Measurements from ENCODE around the gene PHLDB3. TPM values are rescaled to one million over a fixed set of nuclear protein-coding genes. Genes with fewer than 3 reads are reported as not detected.

PHLDB3 gene
- total RNA-seq, 1 donor = 8.0 TPM

- no peak overlapping the region for H3K4me3 ChIP-seq (ENCODE audit: low read depth, low read length)
- peak; percentile 87 for DNase-seq (ENCODE audit: low read depth)
- no peak for TF ChIP-seq CTCF (IDR thresholded peaks at IDR 0.05; ENCODE audit: insufficient read depth, low read length)
Measured at GRCh38 chr19:43476606-43477005, 27.9 kb downstream of the PHLDB3 start.

DNA sequence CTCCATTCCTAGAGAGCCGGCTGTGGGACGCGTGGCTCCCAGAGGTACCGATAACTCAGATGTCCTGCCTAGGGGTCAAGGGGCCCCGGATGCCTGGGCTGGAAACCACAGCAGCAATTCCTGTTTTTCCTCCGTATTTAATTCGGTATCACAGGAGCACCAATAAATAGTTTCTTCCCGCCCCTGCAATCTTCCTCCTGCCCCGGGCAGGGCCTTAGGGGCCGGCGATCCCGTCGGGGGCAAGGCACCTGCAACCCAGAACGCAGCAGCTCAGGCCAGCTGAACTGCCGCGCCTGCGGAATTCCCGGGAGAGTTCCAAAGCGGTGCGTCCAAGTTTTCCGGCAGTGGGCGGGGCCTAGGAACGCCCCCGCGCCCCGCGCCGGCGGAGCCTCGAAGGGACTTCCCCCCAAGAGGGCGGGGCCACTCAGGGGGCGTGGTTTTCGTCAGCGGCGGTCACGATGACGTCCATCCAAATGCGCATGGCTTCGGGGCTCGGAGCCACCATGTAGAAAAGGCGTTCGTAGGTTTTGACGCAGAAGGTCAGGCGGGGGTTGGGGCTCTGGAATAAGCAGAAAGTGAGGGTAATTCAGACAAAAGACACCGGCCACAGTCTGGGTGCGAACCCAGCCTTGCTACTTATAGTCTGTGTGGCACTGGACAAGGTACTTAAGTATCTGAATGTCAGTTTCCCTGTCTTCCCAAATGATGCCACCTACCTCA lies 29.4 kb downstream of the PHLDB3 start:
- peak; percentile 90 for DNase-seq (ENCODE audit: low read depth)
- TF ChIP-seq CTCF (IDR thresholded peaks at IDR 0.05; ENCODE audit: insufficient read depth, low read length) = no peak
- no peak overlapping the region for H3K4me3 ChIP-seq (ENCODE audit: low read depth, low read length)

- no peak for DNase-seq (ENCODE audit: low read depth)
- no peak for TF ChIP-seq CTCF (IDR thresholded peaks at IDR 0.05; ENCODE audit: insufficient read depth, low read length)
- no peak overlapping the region for H3K4me3 ChIP-seq (ENCODE audit: low read depth, low read length)
Measured at GRCh38 chr19:43474487-43474886, 30.1 kb downstream of the PHLDB3 start.

DNA sequence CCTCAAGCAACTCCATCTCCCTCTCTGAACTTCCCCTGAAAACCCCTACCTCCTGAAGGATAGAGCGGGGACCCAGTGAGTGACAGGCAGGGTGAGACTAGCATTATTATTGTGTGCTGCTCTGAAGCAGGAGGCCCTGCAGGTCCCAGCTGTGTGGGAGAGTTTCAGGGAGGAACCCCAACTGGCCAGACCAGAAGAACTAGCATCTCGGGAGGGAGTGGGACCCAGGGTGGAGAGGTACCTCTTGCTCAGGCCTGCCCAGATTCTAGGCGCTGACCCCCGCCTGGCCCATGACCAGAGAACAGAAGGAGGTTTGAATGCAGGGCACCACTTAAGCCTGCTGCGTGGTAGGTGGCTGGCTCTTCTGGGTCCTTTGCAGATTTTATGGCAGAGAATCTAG lies 33.5 kb downstream of the PHLDB3 start:
- H3K4me3 ChIP-seq (ENCODE audit: low read depth, low read length) = no peak overlapping the region
- DNase-seq (ENCODE audit: low read depth) = no peak
- no peak for TF ChIP-seq CTCF (IDR thresholded peaks at IDR 0.05; ENCODE audit: insufficient read depth, low read length)

DNA sequence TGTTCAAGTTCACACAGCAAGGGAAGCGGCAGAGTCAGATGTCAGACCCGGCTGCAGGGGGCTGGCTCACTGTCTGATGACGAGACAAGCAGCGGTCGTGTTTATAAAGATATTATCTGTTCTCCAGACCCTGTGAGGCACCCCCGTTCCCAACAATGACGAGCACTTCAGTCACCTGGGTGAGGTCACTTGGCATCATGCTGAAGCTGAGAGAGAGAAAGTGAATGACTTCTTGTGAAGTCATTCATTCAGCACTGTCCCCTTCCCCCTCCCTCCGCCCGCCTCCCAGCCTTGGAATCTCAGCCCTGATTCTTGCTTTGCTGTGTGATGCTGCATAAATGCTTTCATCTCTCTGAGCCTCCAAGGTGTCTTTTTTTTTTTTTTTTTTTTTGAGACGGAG lies 34.3 kb downstream of the PHLDB3 start:
- DNase-seq (ENCODE audit: low read depth) = peak; percentile 40
- TF ChIP-seq CTCF (IDR thresholded peaks at IDR 0.05; ENCODE audit: insufficient read depth, low read length) = no peak
- no peak overlapping the region for H3K4me3 ChIP-seq (ENCODE audit: low read depth, low read length)

- no peak for TF ChIP-seq CTCF (IDR thresholded peaks at IDR 0.05; ENCODE audit: insufficient read depth, low read length)
- no peak overlapping the region for H3K4me3 ChIP-seq (ENCODE audit: low read depth, low read length)
- peak; percentile 22 for DNase-seq (ENCODE audit: low read depth)
Measured at GRCh38 chr19:43469160-43469480, 35.4 kb downstream of the PHLDB3 start.
